ENCODE data around the gene LHFPL2. TPM values are rescaled to one million over a fixed set of nuclear protein-coding genes. Genes with fewer than 3 reads are reported as not detected.

LHFPL2 gene
- total and polyA plus RNA-seq, 2 of the 4 experiments (the other 2 are of a cell fraction), result 6.5 to 11.3 TPM

GRCh38 chr5:78638423-78638822 lies 10.1 kb downstream of the LHFPL2 start:
- in situ Hi-C loops (cut with MboI; ENCODE audit: low sequenced_read_pairs), result loop anchor here (5.0 kb wide), 1 partner anchor 101 kb away; no protein-coding TSS in a partner anchor
- H3K4me2 ChIP-seq (ENCODE audit: low read depth, low read length), result peak overlapping the region; percentile 41
- TF ChIP-seq POLR2A (IDR thresholded peaks at IDR 0.05; ENCODE audit: low read depth, low read length) (0 out of 2 replicates have a peak, but pooled peaks have one; percentile 20), BHLHE40 (IDR thresholded peaks at IDR 0.05; ENCODE audit: low read depth, low read length) (peak; percentile 75), NFE2L2 (IDR thresholded peaks at IDR 0.05; ENCODE audit: low read depth, low read length) (no peak), CHD1 (IDR thresholded peaks at IDR 0.05; ENCODE audit: low read depth, low read length) (no peak), RCOR1 (IDR thresholded peaks at IDR 0.05; ENCODE audit: insufficient replicate concordance, low read length) (peak; percentile 22), CEBPB (IDR thresholded peaks at IDR 0.05; ENCODE audit: low read depth, low read length) (0 out of 2 replicates have a peak, but pooled peaks have one; percentile 2), FOS (IDR thresholded peaks at IDR 0.05; ENCODE audit: low read depth, low read length) (peak; percentile 80), SMC3 (IDR thresholded peaks at IDR 0.05; ENCODE audit: low read depth, low read length) (no peak), RFX5 (IDR thresholded peaks at IDR 0.05; ENCODE audit: low read depth, low read length) (no peak), RAD21 (IDR thresholded peaks at IDR 0.05; ENCODE audit: low read length) (no peak; the same call in 1 of the 2 replicates), MAZ (IDR thresholded peaks at IDR 0.05; ENCODE audit: borderline replicate concordance, low read depth, low read length) (peak; percentile 42; the same call in 1 of the 2 replicates), USF2 (IDR thresholded peaks at IDR 0.05; ENCODE audit: low read depth, low read length) (no peak), MXI1 (IDR thresholded peaks at IDR 0.05; ENCODE audit: borderline replicate concordance, low read depth, low read length) (no peak)
- TF ChIP-seq, protein P1, sequence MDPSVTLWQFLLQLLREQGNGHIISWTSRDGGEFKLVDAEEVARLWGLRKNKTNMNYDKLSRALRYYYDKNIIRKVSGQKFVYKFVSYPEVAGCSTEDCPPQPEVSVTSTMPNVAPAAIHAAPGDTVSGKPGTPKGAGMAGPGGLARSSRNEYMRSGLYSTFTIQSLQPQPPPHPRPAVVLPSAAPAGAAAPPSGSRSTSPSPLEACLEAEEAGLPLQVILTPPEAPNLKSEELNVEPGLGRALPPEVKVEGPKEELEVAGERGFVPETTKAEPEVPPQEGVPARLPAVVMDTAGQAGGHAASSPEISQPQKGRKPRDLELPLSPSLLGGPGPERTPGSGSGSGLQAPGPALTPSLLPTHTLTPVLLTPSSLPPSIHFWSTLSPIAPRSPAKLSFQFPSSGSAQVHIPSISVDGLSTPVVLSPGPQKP (IDR thresholded peaks at IDR 0.05; ENCODE audit: borderline replicate concordance, low read depth, low read length), result no peak
- TF ChIP-seq, protein P2, sequence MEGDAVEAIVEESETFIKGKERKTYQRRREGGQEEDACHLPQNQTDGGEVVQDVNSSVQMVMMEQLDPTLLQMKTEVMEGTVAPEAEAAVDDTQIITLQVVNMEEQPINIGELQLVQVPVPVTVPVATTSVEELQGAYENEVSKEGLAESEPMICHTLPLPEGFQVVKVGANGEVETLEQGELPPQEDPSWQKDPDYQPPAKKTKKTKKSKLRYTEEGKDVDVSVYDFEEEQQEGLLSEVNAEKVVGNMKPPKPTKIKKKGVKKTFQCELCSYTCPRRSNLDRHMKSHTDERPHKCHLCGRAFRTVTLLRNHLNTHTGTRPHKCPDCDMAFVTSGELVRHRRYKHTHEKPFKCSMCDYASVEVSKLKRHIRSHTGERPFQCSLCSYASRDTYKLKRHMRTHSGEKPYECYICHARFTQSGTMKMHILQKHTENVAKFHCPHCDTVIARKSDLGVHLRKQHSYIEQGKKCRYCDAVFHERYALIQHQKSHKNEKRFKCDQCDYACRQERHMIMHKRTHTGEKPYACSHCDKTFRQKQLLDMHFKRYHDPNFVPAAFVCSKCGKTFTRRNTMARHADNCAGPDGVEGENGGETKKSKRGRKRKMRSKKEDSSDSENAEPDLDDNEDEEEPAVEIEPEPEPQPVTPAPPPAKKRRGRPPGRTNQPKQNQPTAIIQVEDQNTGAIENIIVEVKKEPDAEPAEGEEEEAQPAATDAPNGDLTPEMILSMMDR (conservative IDR thresholded peaks at IDR 0.05; ENCODE audit: low read depth, low read length), result no peak

More at GRCh38 chr5:78638423-78638822, 10.1 kb downstream of the LHFPL2 start:
- Histone ChIP-seq H4K20me1 (ENCODE audit: insufficient read depth, low read length) (peaks cover 50% of the 10 kb centered on the region; the same call in 1 of the 2 replicates), H4K5ac (ENCODE audit: low read depth, low read length) (no peak overlapping the region), H3K4me3 (ENCODE audit: insufficient read depth, low read depth, low read length) (no peak overlapping the region), H3K23ac (ENCODE audit: low read depth, low read length) (no peak overlapping the region), H2AK9ac (replicated peaks; ENCODE audit: low read depth, low read length, poor library complexity) (peak overlapping the region; percentile 28), H3K56ac (ENCODE audit: extremely low read depth, insufficient read depth, low read length) (no peak overlapping the region), H4K8ac (ENCODE audit: low read depth in 2 of 2, low read length in 2 of 2) (no peak overlapping the region), H2AFZ (replicated peaks; ENCODE audit: low read length, poor library complexity) (peak overlapping the region; percentile 4), H2BK5ac (ENCODE audit: low read depth, low read length, poor library complexity, severe bottlenecking) (peak overlapping the region; percentile 56), H3K9me1 (ENCODE audit: insufficient read depth, low read length) (peaks cover 40% of the 10 kb centered on the region), H4K91ac (ENCODE audit: insufficient read depth, low read depth, low read length) (0 out of 2 replicates have a peak overlapping the region, but pooled peaks have one; percentile 63), H3K27ac (ENCODE audit: insufficient read depth, low read length) (peak overlapping the region; percentile 2; the same call in 1 of the 2 replicates), H2BK120ac (ENCODE audit: low read depth, low read length) (peak overlapping the region; percentile 89; the same call in 1 of the 2 replicates), H3K14ac (replicated peaks; ENCODE audit: low read depth, low read length) (no peak overlapping the region), H2BK15ac (ENCODE audit: low read depth, low read length) (no peak overlapping the region), H3K4me1 (ENCODE audit: control insufficient read depth, insufficient read depth, low read length) (peaks cover 36% of the 10 kb centered on the region), H2AK5ac (ENCODE audit: low read depth, low read length) (peak overlapping the region; percentile 78; the same call in 1 of the 2 replicates), H3K36me3 (ENCODE audit: control insufficient read depth, insufficient read depth, low read length) (peaks cover 9% of the 10 kb centered on the region), H3K27me3 (ENCODE audit: control insufficient read depth, insufficient read depth, low read length) (no peaks in the 10 kb centered on the region), H3K9ac (ENCODE audit: low read depth, low read length) (no peak overlapping the region), H3K4ac (ENCODE audit: low read depth, low read length) (peak overlapping the region; percentile 26), H3K79me1 (ENCODE audit: low read depth in 1 of 2, low read length in 2 of 2) (peaks cover 51 to 90% of the 10 kb centered on the region in 2 experiments), H3K18ac (ENCODE audit: low read depth, low read length) (no peak overlapping the region), H2BK20ac (ENCODE audit: low read depth, low read length) (no peak overlapping the region), H3K9me3 (ENCODE audit: control insufficient read depth, insufficient read depth, low read length) (no peaks in the 10 kb centered on the region)
- dilution Hi-C loops (cut with HindIII; ENCODE audit: low sequenced_read_pairs, unreplicated experiment) (no loop called here), intact Hi-C loops (cut with micrococcal nuclease) (loop anchor here (2.0 to 10.0 kb wide), 2 partner anchors 160 to 316 kb away; no protein-coding TSS in a partner anchor)
- DNase-seq, result peak; percentile 92
- WGBS, 2 experiments (ENCODE audit: extremely low coverage in 2 of 2, insufficient read length in 1 of 2), result 0% methylated on average over 1 of the region's 10 CpGs; no CpG with 5 or more reads in 1 of the 2 experiments
- ChIA-PET POLR2A (ENCODE audit: unreplicated experiment) (no interaction called here), CTCF (interaction anchor here (0.6 to 1.1 kb wide), 2 partner anchors 10 to 37 kb away, joined by 3 read pairs; no protein-coding TSS in a partner anchor)
- BruUV-seq (replicated peaks), result no TSS peak
- ATAC-seq (ENCODE audit: low read depth), result peak; percentile 76

Data from IMR-90 (cell line).